B cell (primary cell): ENCODE data around the gene HGFAC. TPM values are rescaled to one million over a fixed set of nuclear protein-coding genes. Genes with fewer than 3 reads are reported as not detected.

Experiments
- ATAC-seq: fragments of 200-7000 bp; cut with Tn5 transposase; one replicate; pipeline ENCODE4 v1.10.0; 2021; ENCODE audit warnings: low read depth, mild to moderate bottlenecking, moderate number of reproducible peaks, moderate library complexity
- CTCF ChIA-PET: fragments of 350-600 bp; sonication (Branson Sonifier 250); formaldehyde crosslinking; loops from one replicate; lab custom pipeline; 2021; ENCODE audit warnings: antibody characterized with exemption, inconsistent platforms; lab: Charles Lee
- POLR2A ChIA-PET: fragments of 350-600 bp; sonication (Branson Sonifier 250); formaldehyde crosslinking; loops from one replicate; lab custom pipeline; 2021; ENCODE audit warnings: antibody characterized with exemption; lab: Charles Lee
- DNase-seq: peaks from one replicate; pipeline ENCODE4 v3.0.0; 2013
- H2AFZ ChIP-seq: 2 replicates; pipeline ENCODE4 v1.6.1; 2012; ENCODE audit warnings: mild to moderate bottlenecking, low read depth, low read length; ENCODE audit not compliant: insufficient read depth, poor library complexity, severe bottlenecking
- H3K27ac ChIP-seq, 2 donors: 1 replicate in 1 of 2; 2 replicates in 1 of 2; pipeline ENCODE4 v1.5.1; 2012 to 2013; ENCODE audit warnings: low read length in 2 of 2, mild to moderate bottlenecking in 2 of 2, moderate library complexity in 1 of 2
- H3K27me3 ChIP-seq, 4 experiments: fragments of 200-600 bp in 1 of 4; sonication (generic) in 1 of 4; replicated peaks in 1 of 4; 1 replicate in 2 of 4; 2 replicates in 2 of 4; pipeline versions ENCODE4 v1.6.1 to v1.7.0; 2013 to 2016; ENCODE audit warnings: low read length in 3 of 4, mild to moderate bottlenecking in 2 of 4, mixed read lengths in 1 of 4, moderate library complexity in 1 of 4; ENCODE audit not compliant: insufficient read depth in 4 of 4, control insufficient read depth in 3 of 4; ENCODE audit errors: control extremely low read depth in 1 of 4
- H3K36me3 ChIP-seq, 2 experiments: replicated peaks in 1 of 2; 1 replicate in 1 of 2; 2 replicates in 1 of 2; pipeline versions ENCODE4 v1.6.1 to v1.7.1; 2013; ENCODE audit warnings: low read length in 1 of 2; ENCODE audit not compliant: insufficient read depth in 2 of 2, control insufficient read depth in 1 of 2; ENCODE audit errors: control extremely low read depth in 1 of 2, extremely low read depth in 1 of 2
- H3K4me1 ChIP-seq, 2 donors: fragments of 200-600 bp in 1 of 2; sonication (generic) in 1 of 2; 1 replicate in 1 of 2; 2 replicates in 1 of 2; pipeline versions ENCODE4 v1.5.1 to v1.6.1; 2013 to 2017; ENCODE audit warnings: low read length in 2 of 2; ENCODE audit not compliant: control insufficient read depth in 2 of 2, insufficient read depth in 2 of 2
- H3K4me2 ChIP-seq: replicated peaks from 2 replicates; pipeline ENCODE3; 2012; ENCODE audit warnings: mild to moderate bottlenecking, low read depth, low read length; ENCODE audit not compliant: poor library complexity, severe bottlenecking
- H3K4me3 ChIP-seq, 5 experiments: fragments of 200-600 bp in 1 of 5; sonication (generic) in 1 of 5; 1 replicate in 3 of 5; 2 replicates in 2 of 5; pipeline versions ENCODE4 v1.5.1 to v1.7.0; 2011 to 2016; ENCODE audit warnings: low read length in 4 of 5, mild to moderate bottlenecking in 4 of 5, low read depth in 2 of 5, control low read depth in 1 of 5, moderate library complexity in 1 of 5; ENCODE audit not compliant: insufficient read depth in 1 of 5; ENCODE audit errors: control extremely low read depth in 1 of 5, extremely low read depth in 1 of 5
- H3K79me2 ChIP-seq: fragments of 200-600 bp; sonication (generic); one replicate; pipeline ENCODE4 v1.6.0; 2016; ENCODE audit warnings: low read length; ENCODE audit not compliant: control insufficient read depth, insufficient read depth
- H3K9ac ChIP-seq: fragments of 200-600 bp; sonication (generic); 2 replicates; pipeline ENCODE4 v1.6.1; 2017; ENCODE audit warnings: mild to moderate bottlenecking, low read length, moderate library complexity
- H3K9me3 ChIP-seq, 3 donors: one replicate each; pipeline versions ENCODE4 v1.6.1 to v1.7.1; 2013; ENCODE audit warnings: low read length in 2 of 3; ENCODE audit not compliant: control insufficient read depth in 2 of 3, insufficient read depth in 1 of 3; ENCODE audit errors: control extremely low read depth in 1 of 3
- H4K20me1 ChIP-seq: 2 replicates; pipeline ENCODE4 v1.6.0; 2012; ENCODE audit warnings: mild to moderate bottlenecking, low read length; ENCODE audit not compliant: insufficient read depth, control insufficient read depth, poor library complexity, severe bottlenecking
- H3K27ac Mint-ChIP-seq: one replicate; pipeline ENCODE4 v1.8.0; 2021; ENCODE audit warnings: mixed read lengths
- H3K27me3 Mint-ChIP-seq: one replicate; pipeline ENCODE4 v1.8.0; 2021; ENCODE audit warnings: mixed read lengths
- H3K4me1 Mint-ChIP-seq: one replicate; pipeline ENCODE4 v1.8.0; 2021; ENCODE audit warnings: mixed read lengths
- H3K4me3 Mint-ChIP-seq: one replicate; pipeline ENCODE4 v1.8.0; 2021; ENCODE audit warnings: mixed read lengths
- H3K9me3 Mint-ChIP-seq: one replicate; pipeline ENCODE4 v1.8.0; 2022; ENCODE audit warnings: mixed read lengths; ENCODE audit not compliant: insufficient read depth
- CTCF ChIP-seq: fragments of 200-600 bp; IDR thresholded peaks from one replicate; pipeline ENCODE4 v1.8.0; 2022; ENCODE audit warnings: antibody characterized with exemption, mild to moderate bottlenecking
- EZH2 ChIP-seq: IDR thresholded peaks from 2 replicates; pipeline ENCODE4 v1.6.1; 2012; ENCODE audit warnings: borderline replicate concordance, low read depth, mild to moderate bottlenecking, moderate library complexity, low read length; ENCODE audit not compliant: insufficient read depth, poor library complexity, severe bottlenecking
- WGBS: methylation state at CpG from one replicate; pipeline ENCODE4 v1.1.5; 2013; ENCODE audit warnings: missing lambda C conversion rate; ENCODE audit not compliant: insufficient coverage; 5-methylcytosine and 5-hydroxymethylcytosine counted together
- intact Hi-C: fragments of 100-400 bp; cut with micrococcal nuclease; formaldehyde crosslinking; loops from one replicate; pipeline ENCODE4 v1.10.0; 2022
- polyA plus RNA-seq: library from polyadenylated mRNA; depleted of rRNA; stranded (reverse); fragments of >200 nt; gene quantifications from 2 replicates; pipeline ENCODE4 v1.2.3, GENCODE V29; 2012
- total RNA-seq, 2 donors: library from RNA; stranded (reverse); fragments of 120-200 nt in 1 of 2; gene quantifications; 1 replicate in 1 of 2; 2 replicates in 1 of 2; pipeline versions ENCODE4 v1.2.3 to v1.2.4, GENCODE V29; 2013 to 2022

HGFAC gene
- total and polyA plus RNA-seq, 2 donors (not counting 1 experiment from before 2014, with no cell fraction given), result not detected

GRCh38 chr4:3445829-3446545 is 4.2 kb downstream of the HGFAC start:
- H3K27me3 Mint-ChIP-seq, result peaks cover 5% of the 10 kb centered on the region
- Histone ChIP-seq H3K9ac (no peak overlapping the region), H3K4me3 (no peak overlapping the region), H4K20me1 (no peaks in the 10 kb centered on the region), H3K27ac (no peak overlapping the region), H3K4me1 (peaks cover 0 to 10% of the 10 kb centered on the region in 2 donors), H3K4me2 (no peak overlapping the region), H3K9me3 (no peaks in the 10 kb centered on the region), H2AFZ (no peak overlapping the region), H3K36me3 (no peaks in the 10 kb centered on the region), H3K27me3 (peaks cover 0 to 5% (median 0%) of the 10 kb centered on the region in 4 experiments), H3K79me2 (no peaks in the 10 kb centered on the region)
- intact Hi-C loops, result loop anchor here (10.0 kb wide), 1 partner anchor 241 kb away; no protein-coding TSS in a partner anchor
- WGBS, result 92% methylated on average over 28 of the region's 34 CpGs
- TF ChIP-seq CTCF (no peak), EZH2 (no peak)
- ChIA-PET POLR2A (interaction anchor here (0.5 kb wide), 1 partner anchor 93 kb away, joined by 3 read pairs; no protein-coding TSS in a partner anchor), CTCF (interaction anchor here (6.4 kb wide), 1 partner anchor 100 kb away, joined by 56 read pairs; no protein-coding TSS in a partner anchor)
- no peaks in the 10 kb centered on the region for H3K4me1 Mint-ChIP-seq
- H3K9me3 Mint-ChIP-seq, result no peaks in the 10 kb centered on the region
- no peak overlapping the region for H3K27ac Mint-ChIP-seq
- ATAC-seq (no peak), DNase-seq (no peak)
- no peak overlapping the region for H3K4me3 Mint-ChIP-seq
